Chondrocyte (in vitro differentiated cells): ENCODE measurements around the gene CACNA1G. TPM values are rescaled to one million over a fixed set of nuclear protein-coding genes. Genes with fewer than 3 reads are reported as not detected.

ENCODE experiments used
- DNase-seq: peaks from one replicate; pipeline ENCODE4 v3.0.0; 2021; ENCODE audit warnings: mixed read lengths, low spot score
- H3K27ac Mint-ChIP-seq: one replicate; pipeline ENCODE4 v1.8.0; 2021; ENCODE audit warnings: mild to moderate bottlenecking, moderate library complexity, mixed read lengths; ENCODE audit not compliant: unreplicated experiment
- H3K27me3 Mint-ChIP-seq: 2 replicates; pipeline ENCODE4 v1.8.0; 2021; ENCODE audit warnings: low read depth, mixed read lengths
- H3K36me3 Mint-ChIP-seq: 2 replicates; pipeline ENCODE4 v1.8.0; 2021; ENCODE audit warnings: low read depth, mixed read lengths
- H3K4me1 Mint-ChIP-seq: 2 replicates; pipeline ENCODE4 v1.8.0; 2021; ENCODE audit warnings: low read depth, mild to moderate bottlenecking, mixed read lengths
- H3K4me3 Mint-ChIP-seq: one replicate; pipeline ENCODE4 v1.8.0; 2021; ENCODE audit warnings: mild to moderate bottlenecking, moderate library complexity, mixed read lengths; ENCODE audit not compliant: unreplicated experiment
- H3K9me3 Mint-ChIP-seq: 2 replicates; pipeline ENCODE4 v1.8.0; 2021; ENCODE audit warnings: low read depth, mixed read lengths
- CTCF ChIP-seq: fragments of 200-600 bp; sonication (generic); IDR thresholded peaks from 2 replicates; pipeline ENCODE4 v1.5.0; 2021; ENCODE audit warnings: antibody characterized with exemption, mild to moderate bottlenecking, moderate library complexity
- total RNA-seq: library from RNA; stranded (reverse); gene quantifications from 3 replicates; pipeline ENCODE4 v1.2.1, GENCODE V29; 2021

CACNA1G gene
- total RNA-seq, 1 donor from 2014 or later, result 0.10 TPM

- H3K9me3 Mint-ChIP-seq, result no peaks in the 10 kb centered on the region
- H3K4me3 Mint-ChIP-seq, result no peak overlapping the region
Measured at GRCh38 chr17:50549969-50550368, 10.5 kb upstream of the CACNA1G start.

GRCh38 chr17:50550661-50551432, 9.7 kb upstream of the CACNA1G start:
- Mint-ChIP-seq H3K4me1 (peaks cover 6% of the 10 kb centered on the region), H3K27me3 (peaks cover 3% of the 10 kb centered on the region), H3K4me3 (no peak overlapping the region), H3K9me3 (no peaks in the 10 kb centered on the region), H3K27ac (no peak overlapping the region), H3K36me3 (peaks cover 12% of the 10 kb centered on the region)
- no peak for DNase-seq
- TF ChIP-seq CTCF, result peak; percentile 88

More at GRCh38 chr17:50549969-50550368, 10.5 kb upstream of the CACNA1G start:
- Mint-ChIP-seq H3K27me3 (peaks cover 5% of the 10 kb centered on the region), H3K4me1 (peaks cover 6% of the 10 kb centered on the region), H3K27ac (no peak overlapping the region), H3K36me3 (peaks cover 7% of the 10 kb centered on the region)
- no peak for TF ChIP-seq CTCF
- no peak for DNase-seq

- H3K36me3 Mint-ChIP-seq, result peaks cover 12% of the 10 kb centered on the region
Measured at GRCh38 chr17:50551433-50551815, 9.1 kb upstream of the CACNA1G start.

GRCh38 chr17:50551884-50552283, 8.6 kb upstream of the CACNA1G start:
- Mint-ChIP-seq H3K4me3 (no peak overlapping the region), H3K27me3 (peaks cover 3% of the 10 kb centered on the region), H3K27ac (no peak overlapping the region), H3K4me1 (peaks cover 4% of the 10 kb centered on the region), H3K9me3 (no peaks in the 10 kb centered on the region), H3K36me3 (peaks cover 12% of the 10 kb centered on the region)
- TF ChIP-seq CTCF, result no peak
- DNase-seq, result no peak

More at GRCh38 chr17:50551433-50551815, 9.1 kb upstream of the CACNA1G start:
- peaks cover 6% of the 10 kb centered on the region for H3K4me1 Mint-ChIP-seq
- DNase-seq, result no peak
- H3K27ac Mint-ChIP-seq, result no peak overlapping the region
- no peak for TF ChIP-seq CTCF
- peaks cover 3% of the 10 kb centered on the region for H3K27me3 Mint-ChIP-seq
- no peaks in the 10 kb centered on the region for H3K9me3 Mint-ChIP-seq
- no peak overlapping the region for H3K4me3 Mint-ChIP-seq

DNA sequence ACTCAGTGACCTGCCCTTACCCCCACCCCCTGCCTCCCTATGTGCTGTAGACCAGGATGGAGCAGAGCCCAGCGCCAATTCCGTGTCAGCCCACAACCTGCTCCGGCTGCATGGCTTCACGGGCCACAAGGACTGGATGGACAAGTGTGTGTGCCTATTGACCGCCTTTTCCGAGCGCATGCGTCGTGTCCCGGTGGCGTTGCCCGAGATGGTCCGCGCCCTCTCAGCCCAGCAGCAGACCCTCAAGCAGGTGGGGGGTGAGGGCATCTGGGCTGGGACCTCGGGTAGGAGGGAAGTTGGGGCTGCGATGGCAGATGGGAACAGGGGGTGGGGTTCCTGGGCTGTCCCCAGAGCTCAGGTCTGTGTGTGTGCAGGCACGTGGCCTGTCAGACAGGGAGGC, 6.3 kb upstream of the CACNA1G start:
- no peak for TF ChIP-seq CTCF
- Mint-ChIP-seq H3K4me3 (no peak overlapping the region), H3K27me3 (peaks cover 9% of the 10 kb centered on the region), H3K4me1 (peaks cover under 1% of the 10 kb centered on the region), H3K27ac (no peak overlapping the region), H3K36me3 (peaks cover 12% of the 10 kb centered on the region), H3K9me3 (no peaks in the 10 kb centered on the region)
- no peak for DNase-seq
